BE2C (cell line): ENCODE results near the gene COPZ2.
"Not testable (repeated sequence)": the region's sequence is repeated elsewhere in the genome, so short reads cannot be mapped to it uniquely, and the experiment has no call there.

Source experiments
- DNase-seq: peaks from one replicate; pipeline ENCODE4 v3.0.0-alpha.2; 2020
- H3K27me3 ChIP-seq: fragments of 250-450 bp; sonication (Bioruptor Pico); 2 replicates; pipeline ENCODE4 v1.5.1; 2020; ENCODE audit warnings: mild to moderate bottlenecking
- H3K36me3 ChIP-seq: fragments of 250-450 bp; sonication (Bioruptor Pico); 2 replicates; pipeline ENCODE4 v1.5.1; 2020; ENCODE audit warnings: mild to moderate bottlenecking
- H3K4me1 ChIP-seq: fragments of 250-450 bp; sonication (Bioruptor Pico); 2 replicates; pipeline ENCODE4 v1.5.1; 2020
- H3K4me3 ChIP-seq: 2 replicates; pipeline ENCODE4 v1.5.1; 2011; ENCODE audit warnings: low read depth, low read length
- H3K9me3 ChIP-seq: fragments of 250-450 bp; sonication (Bioruptor Pico); 2 replicates; pipeline ENCODE4 v1.5.1; 2020
- CTCF ChIP-seq: IDR thresholded peaks from 2 replicates; pipeline ENCODE4 v1.5.1; 2012; ENCODE audit warnings: mild to moderate bottlenecking, low read depth, low read length

The COPZ2 gene

GRCh38 chr17:48071654-48072053 lies 34.1 kb upstream of the COPZ2 start:
- H3K36me3 ChIP-seq, result peaks cover 61% of the 10 kb centered on the region
- H3K4me1 ChIP-seq, result no peaks in the 10 kb centered on the region; the same call in 1 of the 2 replicates
- DNase-seq, result no peak
- TF ChIP-seq CTCF, result no peak
- H3K27me3 ChIP-seq, result no peaks in the 10 kb centered on the region
- no peaks in the 10 kb centered on the region for H3K9me3 ChIP-seq
- H3K4me3 ChIP-seq, result no peak overlapping the region

GRCh38 chr17:48070195-48070594 lies 32.6 kb upstream of the COPZ2 start:
- peaks cover 55% of the 10 kb centered on the region for H3K36me3 ChIP-seq

GRCh38 chr17:48068491-48068961 lies 30.9 kb upstream of the COPZ2 start:
- DNase-seq, result peak; percentile 41
- H3K9me3 ChIP-seq, result no peaks in the 10 kb centered on the region
- peak; percentile 65 for TF ChIP-seq CTCF
- no peaks in the 10 kb centered on the region for H3K27me3 ChIP-seq
- peaks cover 49% of the 10 kb centered on the region for H3K36me3 ChIP-seq
- H3K4me1 ChIP-seq, result no peaks in the 10 kb centered on the region; the same call in 1 of the 2 replicates
- no peak overlapping the region for H3K4me3 ChIP-seq

More at GRCh38 chr17:48070195-48070594, 32.6 kb upstream of the COPZ2 start:
- H3K4me1 ChIP-seq, result no peaks in the 10 kb centered on the region; the same call in 1 of the 2 replicates
- DNase-seq, result no peak
- TF ChIP-seq CTCF, result no peak
- no peaks in the 10 kb centered on the region for H3K9me3 ChIP-seq
- H3K4me3 ChIP-seq, result no peak overlapping the region
- no peaks in the 10 kb centered on the region for H3K27me3 ChIP-seq

- H3K27me3 ChIP-seq, H3K4me3 ChIP-seq, DNase-seq, H3K9me3 ChIP-seq, H3K4me1 ChIP-seq: not testable (repeated sequence)
- peaks cover 54% of the 10 kb centered on the region for H3K36me3 ChIP-seq
These were observed 30.2 kb upstream of the COPZ2 start for GRCh38 chr17:48067808-48068207.

- Histone ChIP-seq H3K9me3 (no peaks in the 10 kb centered on the region), H3K4me1 (no peaks in the 10 kb centered on the region; the same call in 1 of the 2 replicates), H3K36me3 (peaks cover 58% of the 10 kb centered on the region), H3K27me3 (no peaks in the 10 kb centered on the region), H3K4me3 (no peak overlapping the region)
- DNase-seq, result no peak
- no peak for TF ChIP-seq CTCF
These were observed 29.6 kb upstream of the COPZ2 start for GRCh38 chr17:48067245-48067644.

- Histone ChIP-seq H3K4me3 (no peak overlapping the region), H3K9me3 (no peaks in the 10 kb centered on the region), H3K27me3 (no peaks in the 10 kb centered on the region), H3K4me1 (no peaks in the 10 kb centered on the region; the same call in 1 of the 2 replicates), H3K36me3 (peaks cover 58% of the 10 kb centered on the region)
- TF ChIP-seq CTCF, result peak; percentile 22
- no peak for DNase-seq
These were observed 29.1 kb upstream of the COPZ2 start for GRCh38 chr17:48066656-48067055.
